ENCODE results near the gene IFI44L.

DNA sequence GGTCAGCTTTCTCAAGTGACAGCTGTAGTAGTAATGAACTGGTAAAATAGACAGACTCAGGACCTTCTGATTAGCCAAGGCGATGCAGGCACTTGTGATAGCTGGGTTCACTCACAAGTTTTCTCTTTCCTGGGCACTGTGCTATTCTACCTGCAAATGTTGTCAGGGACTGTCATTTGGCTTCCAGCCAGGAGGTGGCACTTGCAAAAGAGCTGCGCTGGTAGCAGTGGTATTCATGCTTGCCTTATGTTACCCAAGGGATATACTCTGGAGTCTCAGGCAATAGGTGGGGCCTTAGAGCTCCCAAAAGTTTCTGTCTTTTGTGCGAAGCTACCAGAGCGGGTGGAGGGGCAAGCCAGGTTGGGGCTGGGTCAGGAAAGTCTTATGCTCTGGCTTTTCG lies 52.9 kb downstream of the IFI44L start:
- TF ChIP-seq EZH2 (IDR thresholded peaks at IDR 0.05), result no peak
- TF ChIP-seq POLR2AphosphoS5 (IDR thresholded peaks at IDR 0.05; ENCODE audit: borderline replicate concordance, low read depth, low read length), result no peak

All from SK-N-MC (cell line).